Testis (tissue), 3 donors: ENCODE results near the gene DRD1. TPM values are rescaled to one million over a fixed set of nuclear protein-coding genes. Genes with fewer than 3 reads are reported as not detected.

Experiments used
- DNase-seq: peaks from one replicate; pipeline ENCODE4 v3.0.0-alpha.2; 2019
- H3K27ac ChIP-seq, 2 donors: fragments of 200-600 bp; sonication (generic); one replicate each; pipeline ENCODE4 v1.5.1; 2019
- H3K27me3 ChIP-seq: fragments of 200-600 bp; sonication (generic); one replicate; pipeline ENCODE4 v1.5.1; 2019
- H3K36me3 ChIP-seq: fragments of 200-600 bp; sonication (generic); one replicate; pipeline ENCODE4 v1.5.1; 2017; ENCODE audit warnings: low read depth; ENCODE audit errors: missing control alignments
- H3K4me1 ChIP-seq: fragments of 200-600 bp; sonication (generic); one replicate; pipeline ENCODE4 v1.5.1; 2019
- H3K4me3 ChIP-seq, 2 donors: fragments of 200-600 bp; sonication (generic); one replicate each; pipeline ENCODE4 v1.5.1; 2017 to 2019
- H3K9me3 ChIP-seq: fragments of 200-600 bp; sonication (generic); one replicate; pipeline ENCODE4 v1.5.1; 2017
- CTCF ChIP-seq, 3 experiments: fragments of 450-650 bp in 2 of 3; fragments of 200-600 bp in 1 of 3; sonication (generic) in 1 of 3; IDR thresholded peaks; one replicate each; pipeline ENCODE4 v1.5.1; 2016 to 2019; ENCODE audit warnings: antibody characterized with exemption in 3 of 3, mild to moderate bottlenecking in 2 of 3, moderate library complexity in 1 of 3
- POLR2A ChIP-seq: fragments of 450-650 bp; IDR thresholded peaks from one replicate; pipeline ENCODE4 v1.6.1; 2017; ENCODE audit warnings: antibody characterized with exemption, mild to moderate bottlenecking, moderate library complexity
- WGBS, 2 donors: methylation state at CpG; one replicate each; pipeline ENCODE4 v1.1.5; 2018; 5-methylcytosine and 5-hydroxymethylcytosine counted together
- intact Hi-C: fragments of 100-400 bp; cut with DNase I; formaldehyde crosslinking; loops from one replicate; pipeline ENCODE4 v1.15.1; 2023; ENCODE audit warnings: low total_unique reads
- polyA plus RNA-seq: library from polyadenylated mRNA; stranded (reverse); fragments of 350-450 nt; fragmentation: Illumina TruSeq; extraction: RNeasy Lipid Tissue Mini Kit (QIAGEN cat#74804); gene quantifications from one replicate; pipeline ENCODE4 v1.2.3, GENCODE V29; 2014; ENCODE audit warnings: low read depth, low replicate concordance; ENCODE audit not compliant: insufficient read depth
- total RNA-seq, 2 donors: library from RNA; depleted of rRNA; stranded (reverse); fragments of >200 nt; gene quantifications; one replicate each; pipeline ENCODE4 v1.2.3, GENCODE V29; 2016

DRD1 gene
- total and polyA plus RNA-seq, 3 donors from 2014 or later: 0.06 to 0.21 (median 0.08) TPM

DNA sequence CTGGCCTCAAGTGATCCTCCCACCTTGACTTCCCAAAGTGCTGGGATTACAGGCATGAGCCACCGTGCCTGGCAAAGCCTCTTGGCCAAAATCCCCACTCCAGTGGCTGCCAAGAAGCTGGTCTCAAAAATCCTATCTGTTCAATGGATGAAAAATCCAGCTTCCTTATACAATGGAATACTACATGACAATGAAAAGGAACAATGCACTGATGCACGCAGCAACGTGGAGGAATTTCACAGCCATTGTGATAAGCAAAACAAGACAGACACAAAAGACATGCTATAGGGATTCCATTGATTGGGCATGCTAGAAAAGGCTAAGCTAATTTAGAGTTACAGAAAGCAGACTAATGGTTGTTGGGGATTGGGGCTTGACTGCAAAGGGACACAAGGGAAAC lies 21.3 kb upstream of the DRD1 start:
- intact Hi-C loops: no loop called here
- Histone ChIP-seq H3K36me3 (no peaks in the 10 kb centered on the region), H3K27ac (no peak overlapping the region), H3K4me1 (no peaks in the 10 kb centered on the region), H3K27me3 (no peaks in the 10 kb centered on the region), H3K4me3 (no peak overlapping the region), H3K9me3 (no peaks in the 10 kb centered on the region)
- no peak for TF ChIP-seq CTCF (IDR thresholded peaks at IDR 0.05)
- no peak for TF ChIP-seq POLR2A
- no peak for DNase-seq
- WGBS, 2 donors: 45 to 70% methylated on average over 3 of the region's 3 CpGs

DNA sequence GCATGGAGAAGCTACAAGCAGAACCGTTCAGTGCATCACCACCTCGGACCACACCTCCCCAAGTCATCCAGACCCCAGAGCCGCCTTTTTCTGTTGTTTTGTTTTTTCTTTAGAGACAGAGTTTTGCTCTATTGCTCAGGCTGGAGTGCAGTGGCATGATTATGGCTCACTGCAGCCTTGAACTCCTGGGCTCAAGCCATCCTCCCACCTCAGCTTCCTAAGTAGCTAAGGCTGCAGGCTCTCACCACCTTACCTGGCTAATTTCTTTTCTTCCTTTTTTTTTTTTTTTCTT lies 20.9 kb upstream of the DRD1 start:
- Histone ChIP-seq H3K9me3 (no peaks in the 10 kb centered on the region), H3K4me1 (no peaks in the 10 kb centered on the region), H3K36me3 (no peaks in the 10 kb centered on the region), H3K4me3 (no peak overlapping the region), H3K27ac (no peak overlapping the region), H3K27me3 (no peaks in the 10 kb centered on the region)
- TF ChIP-seq POLR2A (no peak), CTCF (IDR thresholded peaks at IDR 0.05) (no peak)
- WGBS, 2 donors: 36 to 41% methylated on average over 3 of the region's 3 CpGs
- intact Hi-C loops: no loop called here
- no peak for DNase-seq

DNA sequence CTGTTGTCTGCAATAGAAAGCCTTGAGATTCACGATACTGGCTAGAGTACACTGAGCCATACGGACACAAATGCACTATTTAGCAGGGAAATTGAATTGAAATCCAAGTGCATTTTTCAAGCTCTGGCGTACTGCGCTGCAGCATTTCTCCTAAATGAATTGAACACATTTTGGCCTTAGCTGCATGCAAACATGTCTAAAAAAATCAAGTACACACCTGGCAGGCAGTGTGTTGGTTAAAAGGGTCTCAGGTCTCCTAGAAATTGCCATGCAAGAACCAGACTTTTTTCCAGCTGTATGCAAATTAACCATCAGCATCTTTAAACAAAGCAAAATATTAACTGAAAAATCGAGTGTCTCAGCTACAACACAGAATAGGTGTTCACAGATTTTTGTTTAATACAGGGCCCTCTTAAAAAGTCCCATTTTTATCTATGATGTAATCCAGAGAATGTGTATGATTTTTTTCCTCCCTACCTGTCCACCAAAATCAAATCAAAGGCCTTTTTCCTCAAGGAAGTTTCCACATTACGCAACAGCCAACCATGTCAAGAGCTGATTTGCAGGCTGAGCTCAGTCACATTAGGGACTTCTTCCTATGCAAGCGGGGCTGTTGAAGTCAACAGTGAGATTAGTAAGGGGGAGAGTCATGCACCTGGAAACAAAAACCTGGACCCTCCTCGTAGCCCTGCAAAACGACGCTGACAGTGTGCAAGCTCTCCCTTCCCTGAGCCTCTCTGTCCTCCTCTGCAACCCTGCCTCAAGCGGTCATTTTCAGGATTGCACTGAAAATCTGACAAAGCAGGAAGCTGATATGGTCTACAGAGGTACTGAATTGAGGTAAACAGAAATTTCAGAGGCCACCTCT lies 20.3 kb upstream of the DRD1 start:
- 56 to 63% methylated on average over 11 of the region's 11 CpGs for WGBS, 2 donors
- intact Hi-C loops: no loop called here

GRCh38 chr5:175463641-175464040 lies 19.7 kb upstream of the DRD1 start:
- TF ChIP-seq CTCF (IDR thresholded peaks at IDR 0.05) (no peak), POLR2A (no peak)
- 90 to 95% methylated on average over 3 of the region's 3 CpGs for whole genome bisulfite sequencing, 2 donors
- intact Hi-C loops: no loop called here
- Histone ChIP-seq H3K27me3 (no peaks in the 10 kb centered on the region), H3K36me3 (no peaks in the 10 kb centered on the region), H3K9me3 (no peaks in the 10 kb centered on the region), H3K4me3 (no peak overlapping the region), H3K4me1 (no peaks in the 10 kb centered on the region), H3K27ac (no peak overlapping the region)
- no peak for DNase-seq

More for the DNA sequence above, 20.3 kb upstream of the DRD1 start:
- Histone ChIP-seq H3K4me3 (no peak overlapping the region), H3K9me3 (no peaks in the 10 kb centered on the region), H3K27me3 (no peaks in the 10 kb centered on the region), H3K27ac (no peak overlapping the region), H3K4me1 (no peaks in the 10 kb centered on the region), H3K36me3 (no peaks in the 10 kb centered on the region)
- TF ChIP-seq POLR2A (no peak), CTCF (IDR thresholded peaks at IDR 0.05) (peak; percentile 21 to 61 (median 52))
- peak; percentile 46 for DNase-seq

- Histone ChIP-seq H3K4me1 (no peaks in the 10 kb centered on the region), H3K4me3 (no peak overlapping the region), H3K27me3 (no peaks in the 10 kb centered on the region), H3K27ac (no peak overlapping the region), H3K36me3 (no peaks in the 10 kb centered on the region), H3K9me3 (no peaks in the 10 kb centered on the region)
- 90% methylated on average over 12 to 13 of the region's 13 CpGs for WGBS, 2 donors
- no peak for DNase-seq
- TF ChIP-seq CTCF (IDR thresholded peaks at IDR 0.05) (no peak), POLR2A (no peak)
- intact Hi-C loops: no loop called here
Observed at GRCh38 chr5:175461370-175461769, 17.4 kb upstream of the DRD1 start.
